ENCODE results near the gene DCTPP1.

- no peak for TF ChIP-seq ZNF8 (CRISPR knock-in tag; IDR thresholded peaks at IDR 0.05)
- TF ChIP-seq TCF4 (CRISPR knock-in tag; IDR thresholded peaks at IDR 0.05; ENCODE audit: borderline replicate concordance) = no peak
- no peak for TF ChIP-seq POU6F1 (CRISPR knock-in tag; IDR thresholded peaks at IDR 0.05; ENCODE audit: borderline replicate concordance, low read depth)
- TF ChIP-seq ARNTL (CRISPR knock-in tag; IDR thresholded peaks at IDR 0.05; ENCODE audit: borderline replicate concordance, low read depth) = no peak
- no peak for TF ChIP-seq SNAI2 (CRISPR knock-in tag; IDR thresholded peaks at IDR 0.05)
- no peak for TF ChIP-seq PATZ1 (CRISPR knock-in tag; IDR thresholded peaks at IDR 0.05; ENCODE audit: borderline replicate concordance)
- TF ChIP-seq ISL1 (CRISPR knock-in tag; IDR thresholded peaks at IDR 0.05) = no peak
- no peak for TF ChIP-seq ZFP3 (CRISPR knock-in tag; IDR thresholded peaks at IDR 0.05)
- no peak for TF ChIP-seq TOX (CRISPR knock-in tag; IDR thresholded peaks at IDR 0.05; ENCODE audit: borderline replicate concordance)
- no peak for TF ChIP-seq RARB (CRISPR knock-in tag; IDR thresholded peaks at IDR 0.05)
- TF ChIP-seq, protein P1, sequence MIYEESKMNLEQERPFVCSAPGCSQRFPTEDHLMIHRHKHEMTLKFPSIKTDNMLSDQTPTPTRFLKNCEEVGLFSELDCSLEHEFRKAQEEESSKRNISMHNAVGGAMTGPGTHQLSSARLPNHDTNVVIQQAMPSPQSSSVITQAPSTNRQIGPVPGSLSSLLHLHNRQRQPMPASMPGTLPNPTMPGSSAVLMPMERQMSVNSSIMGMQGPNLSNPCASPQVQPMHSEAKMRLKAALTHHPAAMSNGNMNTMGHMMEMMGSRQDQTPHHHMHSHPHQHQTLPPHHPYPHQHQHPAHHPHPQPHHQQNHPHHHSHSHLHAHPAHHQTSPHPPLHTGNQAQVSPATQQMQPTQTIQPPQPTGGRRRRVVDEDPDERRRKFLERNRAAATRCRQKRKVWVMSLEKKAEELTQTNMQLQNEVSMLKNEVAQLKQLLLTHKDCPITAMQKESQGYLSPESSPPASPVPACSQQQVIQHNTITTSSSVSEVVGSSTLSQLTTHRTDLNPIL (CRISPR knock-in tag; IDR thresholded peaks at IDR 0.05; ENCODE audit: low read depth) = no peak
- TF ChIP-seq BACH2 (CRISPR knock-in tag; IDR thresholded peaks at IDR 0.05; ENCODE audit: borderline replicate concordance) = no peak
- TF ChIP-seq ZNF565 (CRISPR knock-in tag; conservative IDR thresholded peaks at IDR 0.05; ENCODE audit: low read depth) = no peak
- no peak for TF ChIP-seq PPARA (CRISPR knock-in tag; IDR thresholded peaks at IDR 0.05; ENCODE audit: borderline replicate concordance)
Measured at GRCh38 chr16:30377050-30377811, 52.6 kb downstream of the DCTPP1 start.
